ENCODE results near the gene UNC5B.

DNA sequence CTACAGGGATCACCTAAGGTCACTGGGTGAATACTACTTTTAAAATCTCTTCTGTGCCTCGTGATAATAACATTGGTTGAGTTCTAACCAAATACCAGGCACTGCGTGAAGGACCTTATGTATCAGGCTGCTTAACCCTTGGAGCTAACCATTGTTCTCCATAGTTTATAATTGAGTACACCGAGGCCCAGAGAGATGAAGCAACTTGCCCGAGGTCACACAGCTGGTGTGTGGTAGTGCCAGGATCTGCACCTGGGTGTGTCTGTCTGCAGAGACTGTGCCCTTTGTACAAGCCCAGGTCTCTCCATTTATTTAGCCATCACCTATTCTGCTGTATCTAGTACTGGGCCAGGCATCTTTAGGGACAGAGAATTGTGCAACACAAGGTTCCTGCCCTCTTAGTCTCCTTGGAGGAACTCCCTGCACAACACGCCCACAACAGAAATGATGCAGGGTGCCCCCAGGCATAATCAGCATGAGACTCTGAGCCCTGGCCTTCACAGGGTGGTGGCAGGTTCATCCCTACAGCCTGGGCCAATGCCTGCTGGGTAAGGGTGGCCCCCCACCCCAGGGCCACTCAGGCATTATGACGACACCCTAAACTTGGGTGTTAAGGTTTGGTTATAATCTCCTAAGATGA is 31.5 kb downstream of the UNC5B start:
- TF ChIP-seq POLR2AphosphoS5 (IDR thresholded peaks at IDR 0.05; ENCODE audit: low read depth) = no peak
- TF ChIP-seq, protein P1, sequence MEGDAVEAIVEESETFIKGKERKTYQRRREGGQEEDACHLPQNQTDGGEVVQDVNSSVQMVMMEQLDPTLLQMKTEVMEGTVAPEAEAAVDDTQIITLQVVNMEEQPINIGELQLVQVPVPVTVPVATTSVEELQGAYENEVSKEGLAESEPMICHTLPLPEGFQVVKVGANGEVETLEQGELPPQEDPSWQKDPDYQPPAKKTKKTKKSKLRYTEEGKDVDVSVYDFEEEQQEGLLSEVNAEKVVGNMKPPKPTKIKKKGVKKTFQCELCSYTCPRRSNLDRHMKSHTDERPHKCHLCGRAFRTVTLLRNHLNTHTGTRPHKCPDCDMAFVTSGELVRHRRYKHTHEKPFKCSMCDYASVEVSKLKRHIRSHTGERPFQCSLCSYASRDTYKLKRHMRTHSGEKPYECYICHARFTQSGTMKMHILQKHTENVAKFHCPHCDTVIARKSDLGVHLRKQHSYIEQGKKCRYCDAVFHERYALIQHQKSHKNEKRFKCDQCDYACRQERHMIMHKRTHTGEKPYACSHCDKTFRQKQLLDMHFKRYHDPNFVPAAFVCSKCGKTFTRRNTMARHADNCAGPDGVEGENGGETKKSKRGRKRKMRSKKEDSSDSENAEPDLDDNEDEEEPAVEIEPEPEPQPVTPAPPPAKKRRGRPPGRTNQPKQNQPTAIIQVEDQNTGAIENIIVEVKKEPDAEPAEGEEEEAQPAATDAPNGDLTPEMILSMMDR (IDR thresholded peaks at IDR 0.05; ENCODE audit: insufficient read depth, low read length) = no peak
- TF ChIP-seq, protein P2, sequence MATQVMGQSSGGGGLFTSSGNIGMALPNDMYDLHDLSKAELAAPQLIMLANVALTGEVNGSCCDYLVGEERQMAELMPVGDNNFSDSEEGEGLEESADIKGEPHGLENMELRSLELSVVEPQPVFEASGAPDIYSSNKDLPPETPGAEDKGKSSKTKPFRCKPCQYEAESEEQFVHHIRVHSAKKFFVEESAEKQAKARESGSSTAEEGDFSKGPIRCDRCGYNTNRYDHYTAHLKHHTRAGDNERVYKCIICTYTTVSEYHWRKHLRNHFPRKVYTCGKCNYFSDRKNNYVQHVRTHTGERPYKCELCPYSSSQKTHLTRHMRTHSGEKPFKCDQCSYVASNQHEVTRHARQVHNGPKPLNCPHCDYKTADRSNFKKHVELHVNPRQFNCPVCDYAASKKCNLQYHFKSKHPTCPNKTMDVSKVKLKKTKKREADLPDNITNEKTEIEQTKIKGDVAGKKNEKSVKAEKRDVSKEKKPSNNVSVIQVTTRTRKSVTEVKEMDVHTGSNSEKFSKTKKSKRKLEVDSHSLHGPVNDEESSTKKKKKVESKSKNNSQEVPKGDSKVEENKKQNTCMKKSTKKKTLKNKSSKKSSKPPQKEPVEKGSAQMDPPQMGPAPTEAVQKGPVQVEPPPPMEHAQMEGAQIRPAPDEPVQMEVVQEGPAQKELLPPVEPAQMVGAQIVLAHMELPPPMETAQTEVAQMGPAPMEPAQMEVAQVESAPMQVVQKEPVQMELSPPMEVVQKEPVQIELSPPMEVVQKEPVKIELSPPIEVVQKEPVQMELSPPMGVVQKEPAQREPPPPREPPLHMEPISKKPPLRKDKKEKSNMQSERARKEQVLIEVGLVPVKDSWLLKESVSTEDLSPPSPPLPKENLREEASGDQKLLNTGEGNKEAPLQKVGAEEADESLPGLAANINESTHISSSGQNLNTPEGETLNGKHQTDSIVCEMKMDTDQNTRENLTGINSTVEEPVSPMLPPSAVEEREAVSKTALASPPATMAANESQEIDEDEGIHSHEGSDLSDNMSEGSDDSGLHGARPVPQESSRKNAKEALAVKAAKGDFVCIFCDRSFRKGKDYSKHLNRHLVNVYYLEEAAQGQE (IDR thresholded peaks at IDR 0.05; ENCODE audit: insufficient replicate concordance, low read depth) = no peak
- no peak for TF ChIP-seq SPI1 (IDR thresholded peaks at IDR 0.05; ENCODE audit: borderline replicate concordance, low read depth)
- no peak for TF ChIP-seq GABPA (IDR thresholded peaks at IDR 0.05; ENCODE audit: low read depth)
